Midbrain (tissue), 1 donor: ENCODE results near the gene DQX1.
A peak's percentile ranks its signal among the peaks of the same experiment; 100 is the strongest.

Experiments
- DNase-seq: peaks from one replicate; lab custom pipeline; 2025; lab: John Stamatoyannopoulos, UW

Gene DQX1

GRCh38 chr2:74554820-74555531 is 28.9 kb upstream of the DQX1 start:
- DNase-seq, result no peak

GRCh38 chr2:74553892-74554819 is 28.1 kb upstream of the DQX1 start, which contains the start of the genes DOK1 and LOXL3:
Gene DOK1, plus strand, starts transcription at chr2:74554720. Its CDS starts 35 bp downstream, at chr2:74554755.
Gene LOXL3, minus strand, starts transcription at chr2:74553942. Its CDS starts 1,308 bp downstream, at chr2:74552634.
- peak; percentile 76 for DNase-seq

- DNase-seq, result no peak
Measured at GRCh38 chr2:74552914-74553811, 27.1 kb upstream of the DQX1 start.

GRCh38 chr2:74551942-74552913 is 26.2 kb upstream of the DQX1 start:
- DNase-seq, result no peak

GRCh38 chr2:74551530-74551929 is 25.5 kb upstream of the DQX1 start:
- no peak for DNase-seq

- no peak for DNase-seq
Measured at GRCh38 chr2:74550231-74550630, 24.2 kb upstream of the DQX1 start.

- DNase-seq, result no peak
Measured at GRCh38 chr2:74548900-74549826, 23.1 kb upstream of the DQX1 start.

- no peak for DNase-seq
Measured at GRCh38 chr2:74548285-74548899, 22.4 kb upstream of the DQX1 start.

- no peak for DNase-seq
Measured at GRCh38 chr2:74546004-74546403, 20.0 kb upstream of the DQX1 start.

- no peak for DNase-seq
Measured at GRCh38 chr2:74544634-74545033, 18.6 kb upstream of the DQX1 start.

GRCh38 chr2:74542978-74543377 is 16.9 kb upstream of the DQX1 start:
- no peak for DNase-seq

- DNase-seq, result no peak
Measured at GRCh38 chr2:74540291-74540690, 14.3 kb upstream of the DQX1 start.

- DNase-seq, result no peak
Measured at GRCh38 chr2:74538881-74539339, 12.9 kb upstream of the DQX1 start.

GRCh38 chr2:74537140-74537539 is 11.1 kb upstream of the DQX1 start:
- DNase-seq, result no peak

- no peak for DNase-seq
Measured at GRCh38 chr2:74536166-74536950, 10.3 kb upstream of the DQX1 start.

- no peak for DNase-seq
Measured at GRCh38 chr2:74535440-74535965, 9.5 kb upstream of the DQX1 start.

- DNase-seq, result no peak
Measured at GRCh38 chr2:74534411-74534810, 8.4 kb upstream of the DQX1 start.

GRCh38 chr2:74533464-74533863 is 7.4 kb upstream of the DQX1 start:
- no peak for DNase-seq
